HG02870 (cell line): Measurements from ENCODE around the gene KIF16B.
"Not testable (repeated sequence)": the region's sequence is repeated elsewhere in the genome, so short reads cannot be mapped to it uniquely, and the experiment has no call there.

Experiments used
- ATAC-seq: cut with Tn5 transposase; IDR thresholded peaks from one replicate; pipeline ENCODE4 v1.9.1; 2021; ENCODE audit warnings: mild to moderate bottlenecking, moderate library complexity; ENCODE audit not compliant: unreplicated experiment

The KIF16B gene

DNA sequence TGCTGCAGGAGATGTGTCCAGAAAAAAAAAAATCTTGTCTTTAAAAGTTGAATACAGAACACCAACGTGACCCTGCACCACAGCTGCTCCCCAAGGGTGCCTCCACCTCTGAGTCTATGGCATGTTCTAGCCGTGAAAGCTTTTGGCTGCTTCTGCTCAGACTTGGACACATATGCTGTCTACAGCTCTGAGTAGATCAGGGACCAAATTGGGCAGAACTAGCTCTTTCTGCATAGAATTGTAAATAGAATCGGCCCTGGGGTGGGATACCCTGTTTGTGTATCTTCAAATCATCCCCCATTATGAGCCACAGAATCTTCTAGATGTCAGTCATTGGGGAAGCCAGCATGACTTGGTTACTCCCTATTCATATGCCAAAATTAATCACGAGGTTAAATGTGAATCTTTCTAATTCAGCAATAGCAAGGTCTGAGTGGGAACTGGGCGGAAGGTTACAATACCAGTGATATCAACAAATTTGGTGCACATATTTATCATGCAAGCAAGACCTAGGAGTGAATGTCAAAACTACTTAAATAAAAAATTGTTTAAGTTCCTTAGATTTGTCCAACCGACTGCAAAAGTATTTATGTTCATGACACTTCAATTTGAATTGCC lies 302.8 kb downstream of the KIF16B start:
- ATAC-seq, result no peak

DNA sequence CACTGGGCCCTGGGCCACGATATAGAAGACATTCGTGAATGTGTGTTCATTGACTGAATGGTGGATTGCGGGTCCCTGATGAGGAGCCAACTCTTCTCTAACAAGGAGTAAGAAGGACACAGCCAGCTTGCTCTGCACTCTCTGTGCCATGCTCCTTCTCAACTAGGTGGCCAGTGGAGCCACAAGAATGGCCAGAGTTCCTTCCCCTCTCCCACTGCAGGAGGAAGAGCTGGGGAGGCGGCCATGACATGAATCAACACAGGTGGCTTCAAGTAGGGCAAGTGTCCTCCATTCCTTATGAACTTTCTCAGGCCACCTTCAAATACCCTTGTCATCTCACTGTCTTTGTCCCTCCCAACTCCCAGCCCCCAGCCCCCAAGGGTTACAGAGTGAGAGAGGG lies 305.7 kb downstream of the KIF16B start:
- no peak for ATAC-seq

DNA sequence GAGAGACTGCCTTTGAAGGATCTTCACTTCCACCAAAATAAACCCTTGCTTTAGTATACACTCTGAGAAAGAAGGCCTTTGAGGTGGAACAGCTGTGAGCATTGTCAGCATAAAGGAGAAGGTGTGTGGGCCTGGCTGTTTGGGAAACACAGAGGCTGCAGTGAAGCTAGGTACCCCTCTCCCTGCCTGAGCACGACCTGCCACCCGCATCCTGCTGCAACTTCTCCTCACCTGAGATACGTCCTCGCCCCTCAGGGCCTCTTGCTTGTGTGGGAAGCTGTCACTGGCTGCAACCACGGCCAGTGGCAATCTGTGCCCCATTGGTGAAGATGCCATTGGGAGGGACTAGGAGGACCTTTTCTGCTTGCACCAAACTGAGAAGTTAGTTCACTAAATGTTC lies 307.9 kb downstream of the KIF16B start:
- ATAC-seq, result no peak

DNA sequence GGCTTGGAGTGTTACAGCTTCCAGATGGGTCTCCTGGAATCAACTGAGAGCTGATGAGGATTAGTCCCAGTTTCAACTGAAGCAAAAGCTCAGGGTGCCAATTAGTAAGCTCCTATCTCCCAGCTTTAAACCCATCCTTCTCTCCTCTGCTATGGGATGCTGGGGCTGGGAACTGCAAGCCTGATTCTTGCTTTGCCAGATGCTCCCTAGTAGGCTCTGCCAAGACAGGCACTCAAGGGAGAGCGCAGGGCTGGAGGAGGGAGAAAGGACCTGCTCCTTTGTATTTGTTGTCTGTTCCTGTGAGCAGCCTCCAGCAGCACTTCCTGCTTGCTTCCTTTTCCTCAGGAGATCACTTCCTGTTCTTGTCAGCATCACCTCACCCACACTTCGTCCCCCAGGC lies 309.7 kb downstream of the KIF16B start:
- ATAC-seq, result no peak

- ATAC-seq, result no peak
Observed at GRCh38 chr20:16262594-16262993, 310.7 kb downstream of the KIF16B start.

GRCh38 chr20:16261733-16262273 lies 311.4 kb downstream of the KIF16B start:
- no peak for ATAC-seq

GRCh38 chr20:16260911-16261310 lies 312.3 kb downstream of the KIF16B start:
- ATAC-seq, result no peak

DNA sequence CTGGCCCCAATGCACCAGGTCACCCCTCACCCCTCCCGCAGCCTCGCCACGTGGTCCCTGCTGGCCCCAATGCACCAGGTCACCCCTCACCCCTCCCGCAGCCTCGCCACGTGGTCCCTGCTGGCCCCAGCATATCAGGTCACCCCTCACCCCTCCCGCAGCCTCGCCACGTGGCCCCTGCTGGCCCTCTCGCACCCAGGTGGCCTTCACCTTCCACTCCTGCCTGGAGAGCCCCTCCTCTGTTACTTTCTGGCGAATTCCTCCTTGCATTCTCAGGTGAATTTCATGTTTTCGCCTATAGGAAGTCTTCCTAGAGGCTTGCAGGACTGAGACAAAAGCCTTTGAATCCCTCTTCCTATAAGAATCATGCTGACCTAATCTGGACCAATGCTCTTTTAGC lies 313.1 kb downstream of the KIF16B start:
- ATAC-seq, result not testable (repeated sequence)

- no peak for ATAC-seq
Observed at GRCh38 chr20:16258766-16259165, 314.5 kb downstream of the KIF16B start.

DNA sequence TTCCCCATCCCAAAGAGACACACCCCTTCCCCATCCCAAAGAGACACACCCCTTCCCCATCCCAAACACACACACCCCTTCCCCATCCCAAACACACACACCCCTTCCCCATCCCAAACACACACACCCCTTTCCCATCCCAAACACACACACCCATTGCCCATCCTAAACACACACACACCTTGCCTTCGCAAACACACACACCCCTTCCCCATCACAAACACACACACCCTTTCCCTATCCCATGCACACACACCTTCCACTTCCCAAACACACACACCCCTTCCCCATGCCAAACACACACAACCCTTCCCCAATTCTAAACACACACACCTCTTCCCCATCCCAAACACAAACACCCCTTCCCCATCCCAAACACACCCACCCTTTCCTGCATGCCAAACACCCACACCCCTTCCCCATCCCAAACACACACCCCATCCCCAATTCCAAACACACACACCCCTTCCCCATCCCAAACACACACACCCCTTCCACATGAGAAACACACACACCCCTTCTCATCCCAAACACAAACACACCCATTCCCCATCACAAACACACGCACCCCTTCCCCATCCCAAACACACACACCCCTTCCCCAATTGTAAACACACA lies 315.3 kb downstream of the KIF16B start:
- ATAC-seq, result no peak

DNA sequence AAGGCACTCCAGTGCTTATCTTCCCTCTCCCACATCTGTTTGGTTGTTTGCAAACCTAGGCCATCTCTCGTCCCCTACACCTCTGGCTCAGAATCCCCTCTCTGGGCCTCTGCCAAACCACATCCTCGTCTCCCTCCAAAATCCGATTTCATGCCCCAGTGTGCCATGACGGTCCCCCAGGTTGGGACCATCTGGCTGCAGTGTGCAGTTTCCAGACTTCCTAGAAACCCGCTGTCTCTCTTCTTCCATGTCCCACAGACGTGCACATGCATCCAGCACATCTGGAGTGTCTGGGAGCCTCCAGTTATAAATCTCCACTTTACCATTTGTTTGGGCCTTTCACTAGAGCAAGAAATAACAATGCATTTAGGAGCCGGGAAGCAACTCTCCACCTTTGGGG lies 316.2 kb downstream of the KIF16B start:
- no peak for ATAC-seq

DNA sequence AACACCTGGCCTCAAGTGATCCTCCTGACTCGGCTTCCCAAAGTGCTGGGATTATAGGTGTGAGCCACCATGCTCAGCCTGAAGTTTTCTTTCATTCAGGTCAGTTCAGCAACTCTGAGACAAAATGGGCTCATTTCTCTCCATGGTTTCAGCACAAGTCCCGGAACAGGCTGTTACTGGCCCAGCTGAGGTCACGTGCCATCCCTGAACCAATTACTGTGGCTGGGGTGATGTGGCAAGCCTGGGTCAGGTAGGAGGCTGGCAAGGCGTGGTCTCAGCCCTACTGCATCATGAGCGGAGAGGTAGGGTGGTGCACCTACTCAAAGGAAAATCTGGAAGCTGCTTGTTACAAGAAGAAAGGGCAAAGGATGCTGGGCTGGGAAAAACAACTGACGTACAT lies 326.4 kb downstream of the KIF16B start:
- no peak for ATAC-seq

DNA sequence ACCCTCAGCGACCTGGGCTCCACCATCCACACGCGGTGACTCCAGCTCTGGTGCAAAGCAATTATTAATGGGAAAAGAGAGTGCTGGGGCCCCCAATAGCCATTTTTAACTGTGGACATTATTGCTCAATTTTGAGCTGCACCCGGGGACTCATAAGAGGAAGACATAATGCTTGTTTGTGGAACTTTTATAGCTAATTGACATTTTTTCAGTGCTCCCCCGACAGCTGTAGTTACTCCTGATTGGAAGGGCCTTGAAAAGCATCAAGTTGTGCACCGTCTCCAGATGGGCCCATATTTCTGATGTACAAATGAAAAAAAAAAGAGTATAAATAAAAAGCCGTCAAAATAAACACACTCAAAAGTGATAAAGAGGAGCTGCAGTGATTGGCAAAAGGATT lies 327.0 kb downstream of the KIF16B start:
- no peak for ATAC-seq

DNA sequence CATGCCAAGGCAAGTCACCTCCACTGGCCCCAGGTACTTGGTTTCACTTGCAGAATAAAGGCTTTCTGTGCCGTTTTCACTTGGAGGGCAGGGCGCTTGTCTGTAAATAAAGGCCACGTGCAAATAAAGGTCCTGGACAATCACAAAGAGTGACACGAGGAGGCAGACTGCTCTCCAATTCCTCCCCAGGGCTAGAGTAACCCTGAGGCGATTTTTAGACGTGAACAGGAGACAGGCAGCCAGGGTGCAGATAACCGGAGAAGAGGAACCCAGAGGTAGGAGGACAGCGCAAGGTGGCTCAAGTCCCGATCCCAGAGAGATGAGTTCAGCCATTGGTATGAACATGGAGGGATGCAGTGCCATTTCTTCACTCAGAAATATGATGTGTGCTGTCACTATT lies 327.4 kb downstream of the KIF16B start:
- ATAC-seq, result no peak

DNA sequence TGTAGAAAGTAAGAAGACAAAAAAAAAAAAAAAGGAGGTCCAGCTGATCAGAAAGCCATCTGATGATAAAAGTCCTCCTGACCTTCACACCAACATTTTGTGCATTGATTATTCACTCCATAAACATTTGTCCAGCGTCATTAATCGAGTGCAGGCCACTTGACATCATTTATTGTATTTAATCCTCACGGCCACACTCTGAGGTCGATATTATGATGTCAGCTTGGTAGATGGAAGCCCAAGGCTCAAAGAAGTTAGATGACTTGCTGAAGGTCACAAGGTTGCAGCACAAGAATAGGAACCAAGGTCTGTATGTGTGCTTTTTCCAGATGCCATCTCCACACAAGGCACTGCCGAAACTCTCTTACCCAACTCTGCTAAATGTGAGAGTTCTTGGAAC lies 328.4 kb downstream of the KIF16B start:
- no peak for ATAC-seq

- no peak for ATAC-seq
Observed at GRCh38 chr20:16243470-16243869, 329.8 kb downstream of the KIF16B start.

DNA sequence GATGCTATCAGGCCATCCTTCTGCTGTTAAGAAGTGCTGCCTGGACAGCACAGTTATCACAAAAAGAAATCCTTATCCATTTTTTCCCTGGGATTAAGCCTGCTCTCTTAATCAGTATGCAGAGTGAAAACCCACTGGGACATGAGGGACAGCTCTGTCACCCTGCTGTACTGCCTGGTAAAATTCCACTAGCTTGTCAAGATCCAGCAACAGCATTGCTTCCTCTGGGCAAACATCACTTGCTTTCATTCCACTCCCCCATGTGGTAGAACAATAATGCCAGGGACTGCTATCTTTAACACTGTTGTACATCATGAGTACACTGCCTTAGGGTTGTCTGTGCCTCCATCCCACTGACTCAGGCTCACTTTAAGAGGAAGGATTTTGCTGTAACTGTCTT lies 331.3 kb downstream of the KIF16B start:
- ATAC-seq, result no peak

DNA sequence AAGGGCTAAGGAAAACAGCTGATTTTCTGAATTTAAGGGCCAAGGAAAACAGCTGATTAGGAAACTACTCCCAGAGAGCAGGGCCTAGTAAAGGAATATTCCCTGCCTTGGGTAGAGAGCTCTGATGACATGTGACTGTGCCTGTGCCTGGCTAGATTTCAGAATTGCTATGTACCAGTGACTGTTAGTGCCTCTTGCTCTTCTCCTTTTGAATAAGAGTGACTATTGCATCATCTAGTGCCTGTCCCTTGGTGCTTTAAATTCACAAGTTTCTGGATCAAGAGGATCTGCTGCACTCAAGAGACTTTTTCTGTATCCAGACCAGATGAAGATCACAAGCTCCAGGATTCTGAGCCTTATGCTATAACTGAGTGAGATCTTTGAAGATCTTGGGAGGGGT lies 332.9 kb downstream of the KIF16B start:
- no peak for ATAC-seq

DNA sequence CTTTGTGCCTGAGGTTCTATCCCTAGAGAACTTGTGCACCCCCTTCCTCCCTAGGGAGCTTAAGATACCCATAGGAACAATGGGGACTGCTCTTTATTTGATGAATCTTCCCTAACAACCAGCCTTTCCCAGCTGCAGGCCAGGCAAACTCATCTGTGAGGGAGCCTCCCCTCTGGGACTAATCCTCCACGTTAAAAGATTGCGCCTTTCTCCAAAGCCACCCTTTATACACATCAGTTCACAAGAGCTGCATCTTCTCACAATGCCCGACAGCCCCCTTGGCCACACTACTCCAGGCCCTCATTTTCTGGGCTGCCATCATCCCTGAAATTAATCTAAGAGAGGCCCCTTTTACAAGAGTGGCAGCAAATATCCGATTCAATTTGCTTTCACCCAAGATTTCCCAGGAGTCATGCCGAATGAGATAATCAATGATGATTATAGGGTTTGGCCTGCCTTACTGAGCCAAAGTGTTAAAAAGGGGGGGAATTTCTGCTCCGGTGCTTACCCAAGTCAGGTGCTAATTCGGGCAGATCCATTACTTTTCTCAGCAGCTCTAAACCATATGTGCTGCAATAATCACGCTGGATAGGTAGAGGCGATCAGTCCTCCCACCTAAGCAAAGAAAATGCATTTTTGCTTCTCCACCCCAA lies 336.5 kb downstream of the KIF16B start:
- no peak for ATAC-seq

- no peak for ATAC-seq
Observed at GRCh38 chr20:16230402-16230801, 342.8 kb downstream of the KIF16B start.

GRCh38 chr20:16229813-16230212 lies 343.4 kb downstream of the KIF16B start:
- no peak for ATAC-seq

DNA sequence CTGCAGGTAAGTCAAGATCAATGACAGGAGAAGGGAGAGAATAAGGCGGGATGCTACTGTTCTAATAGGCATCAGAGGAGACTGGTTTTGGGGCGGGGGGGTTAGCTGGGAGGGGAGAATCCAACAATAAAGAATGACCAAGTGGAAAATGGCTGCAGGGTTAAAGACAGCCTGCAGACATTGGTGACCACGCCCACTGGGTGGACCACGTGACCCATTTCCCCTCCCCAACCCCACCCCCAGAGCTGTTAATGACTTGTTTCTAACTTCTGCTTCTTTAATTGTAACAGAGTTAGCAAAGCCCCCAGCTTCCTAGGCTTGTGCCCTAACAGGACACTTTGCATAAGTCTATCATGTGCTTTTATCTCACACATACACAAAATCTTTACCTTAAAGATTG lies 344.5 kb downstream of the KIF16B start:
- ATAC-seq, result no peak
